ENCODE measurements around the gene ARMC5.
"Not testable (repeated sequence)": the region's sequence is repeated elsewhere in the genome, so short reads cannot be mapped to it uniquely, and the experiment has no call there.

The ARMC5 gene

GRCh38 chr16:31441956-31442355 is 17.3 kb upstream of the ARMC5 start:
- Histone ChIP-seq H3K9me3 (replicated peaks; ENCODE audit: insufficient read depth, low read length) (no peaks in the 10 kb centered on the region), H3K4me1 (ENCODE audit: low read length) (0 out of 2 replicates have a peak, but pooled peaks cover 5% of the 10 kb centered on the region), H4K20me1 (ENCODE audit: insufficient read depth, low read length) (no peaks in the 10 kb centered on the region), H3K4me2 (ENCODE audit: low read depth, low read length) (no peak overlapping the region), H3K27me3 (replicated peaks; ENCODE audit: insufficient read depth, low read length) (peaks cover 7% of the 10 kb centered on the region; the same call in 1 of the 2 replicates), H3K9me2 (replicated peaks; ENCODE audit: insufficient read depth, low read length) (no peaks in the 10 kb centered on the region), H2AFZ (ENCODE audit: low read length) (no peak overlapping the region), H3K4me3 (ENCODE audit: low read length) (no peak overlapping the region), H3K9ac (ENCODE audit: low read length) (no peak overlapping the region), H3K36me3 (replicated peaks; ENCODE audit: insufficient read depth, low read length) (no peaks in the 10 kb centered on the region), H3K27ac (ENCODE audit: low read length) (no peak overlapping the region), H3K79me2 (ENCODE audit: low read length) (no peaks in the 10 kb centered on the region), H3F3A (ENCODE audit: insufficient read depth, low read length) (no peaks in the 10 kb centered on the region)
- no peak for DNase-seq
- TF ChIP-seq EZH2phosphoT487 (IDR thresholded peaks at IDR 0.05; ENCODE audit: low read length) (no peak), CTCF (IDR thresholded peaks at IDR 0.05; ENCODE audit: low read length) (no peak), EZH2 (optimal IDR thresholded peaks at IDR 0.05; ENCODE audit: low read depth, low read length) (no peak)

GRCh38 chr16:31445931-31446330 is 13.4 kb upstream of the ARMC5 start:
- H3K9ac ChIP-seq (ENCODE audit: low read length); H3K27ac ChIP-seq (ENCODE audit: low read length); H3K9me3 ChIP-seq (replicated peaks; ENCODE audit: insufficient read depth, low read length); H4K20me1 ChIP-seq (ENCODE audit: insufficient read depth, low read length); DNase-seq; H3K4me1 ChIP-seq (ENCODE audit: low read length); H3K4me3 ChIP-seq (ENCODE audit: low read length); H3K79me2 ChIP-seq (ENCODE audit: low read length); H3K9me2 ChIP-seq (replicated peaks; ENCODE audit: insufficient read depth, low read length); H3K4me2 ChIP-seq (ENCODE audit: low read depth, low read length); H3K36me3 ChIP-seq (replicated peaks; ENCODE audit: insufficient read depth, low read length); H2AFZ ChIP-seq (ENCODE audit: low read length); H3K27me3 ChIP-seq (replicated peaks; ENCODE audit: insufficient read depth, low read length); H3F3A ChIP-seq (ENCODE audit: insufficient read depth, low read length): not testable (repeated sequence)

- no peak for DNase-seq
- peaks cover 9% of the 10 kb centered on the region for H3K79me2 ChIP-seq (ENCODE audit: low read length)
- no peaks in the 10 kb centered on the region for H3K9me3 ChIP-seq (replicated peaks; ENCODE audit: insufficient read depth, low read length)
- no peaks in the 10 kb centered on the region for H3F3A ChIP-seq (ENCODE audit: insufficient read depth, low read length)
- no peaks in the 10 kb centered on the region for H3K4me1 ChIP-seq (ENCODE audit: low read length)
- H3K36me3 ChIP-seq (replicated peaks; ENCODE audit: insufficient read depth, low read length) = no peaks in the 10 kb centered on the region
- H3K4me2 ChIP-seq (ENCODE audit: low read depth, low read length) = no peak overlapping the region
- H2AFZ ChIP-seq (ENCODE audit: low read length) = no peak overlapping the region
- TF ChIP-seq EZH2 (optimal IDR thresholded peaks at IDR 0.05; ENCODE audit: low read depth, low read length) (no peak), EZH2phosphoT487 (IDR thresholded peaks at IDR 0.05; ENCODE audit: low read length) (no peak), CTCF (IDR thresholded peaks at IDR 0.05; ENCODE audit: low read length) (no peak)
- no peak overlapping the region for H3K27ac ChIP-seq (ENCODE audit: low read length)
- no peak overlapping the region for H3K9ac ChIP-seq (ENCODE audit: low read length)
- H3K4me3 ChIP-seq (ENCODE audit: low read length) = no peak overlapping the region
- no peaks in the 10 kb centered on the region for H3K27me3 ChIP-seq (replicated peaks; ENCODE audit: insufficient read depth, low read length)
- no peaks in the 10 kb centered on the region for H4K20me1 ChIP-seq (ENCODE audit: insufficient read depth, low read length)
- H3K9me2 ChIP-seq (replicated peaks; ENCODE audit: insufficient read depth, low read length) = no peaks in the 10 kb centered on the region
Measured at GRCh38 chr16:31451201-31451600, 8.1 kb upstream of the ARMC5 start.

GRCh38 chr16:31451681-31452351 is 7.5 kb upstream of the ARMC5 start:
- no peaks in the 10 kb centered on the region for H3K9me3 ChIP-seq (replicated peaks; ENCODE audit: insufficient read depth, low read length)
- H3K9me2 ChIP-seq (replicated peaks; ENCODE audit: insufficient read depth, low read length) = no peaks in the 10 kb centered on the region
- no peak overlapping the region for H3K4me2 ChIP-seq (ENCODE audit: low read depth, low read length)
- H3K27ac ChIP-seq (ENCODE audit: low read length) = no peak overlapping the region
- H2AFZ ChIP-seq (ENCODE audit: low read length) = no peak overlapping the region
- H3K79me2 ChIP-seq (ENCODE audit: low read length) = peaks cover 13% of the 10 kb centered on the region
- H3K9ac ChIP-seq (ENCODE audit: low read length) = no peak overlapping the region
- H3K27me3 ChIP-seq (replicated peaks; ENCODE audit: insufficient read depth, low read length) = no peaks in the 10 kb centered on the region
- H3K36me3 ChIP-seq (replicated peaks; ENCODE audit: insufficient read depth, low read length) = no peaks in the 10 kb centered on the region
- H4K20me1 ChIP-seq (ENCODE audit: insufficient read depth, low read length) = no peaks in the 10 kb centered on the region
- peak; percentile 21 for DNase-seq
- no peak overlapping the region for H3K4me3 ChIP-seq (ENCODE audit: low read length)
- TF ChIP-seq EZH2 (optimal IDR thresholded peaks at IDR 0.05; ENCODE audit: low read depth, low read length) (no peak), CTCF (IDR thresholded peaks at IDR 0.05; ENCODE audit: low read length) (peak; percentile 34), EZH2phosphoT487 (IDR thresholded peaks at IDR 0.05; ENCODE audit: low read length) (no peak)
- H3K4me1 ChIP-seq (ENCODE audit: low read length) = no peaks in the 10 kb centered on the region
- H3F3A ChIP-seq (ENCODE audit: insufficient read depth, low read length) = no peaks in the 10 kb centered on the region
